ENCODE data around the gene CRMP1.

DNA sequence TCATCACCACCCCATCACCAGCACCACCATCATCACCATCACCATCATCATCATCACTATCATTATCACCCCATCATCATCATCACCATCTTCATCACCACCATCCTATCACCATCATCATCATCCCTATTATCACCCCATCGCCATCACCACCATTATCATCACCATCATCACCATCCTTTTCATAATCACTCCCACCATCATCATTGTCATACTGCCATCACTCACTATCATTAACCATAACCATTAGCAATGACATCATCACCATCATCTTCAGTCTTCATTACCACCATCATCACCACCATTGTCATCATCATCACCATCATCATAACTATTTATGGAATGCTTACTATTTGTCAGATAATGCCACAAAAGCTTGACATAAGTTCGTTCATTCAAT, 35.7 kb downstream of the CRMP1 start:
- TF ChIP-seq CTCF (IDR thresholded peaks at IDR 0.05) (no peak), EP300 (IDR thresholded peaks at IDR 0.05) (no peak), POLR2A (IDR thresholded peaks at IDR 0.05) (no peak), POLR2AphosphoS5 (IDR thresholded peaks at IDR 0.05) (no peak)

Data from upper lobe of left lung (tissue), 4 donors.